ENCODE data around the gene CYP2A13.

GRCh38 chr19:41097302-41097701 lies 9.1 kb downstream of the CYP2A13 start:
- no peak for TF ChIP-seq EZH2phosphoT487 (IDR thresholded peaks at IDR 0.05; ENCODE audit: borderline replicate concordance, low read length)
- no peak for TF ChIP-seq CTCF (conservative IDR thresholded peaks at IDR 0.05; ENCODE audit: low read depth, low read length)
